LNCAP (cell line): ENCODE measurements around the gene SNRPD1.

ENCODE experiments used
- TF ChIP-seq, protein P1 (sequence below): fragments of 450-650 bp; IDR thresholded peaks from 2 replicates; pipeline ENCODE4 v1.5.1; 2017; ENCODE audit warnings: mild to moderate bottlenecking

The SNRPD1 gene

DNA sequence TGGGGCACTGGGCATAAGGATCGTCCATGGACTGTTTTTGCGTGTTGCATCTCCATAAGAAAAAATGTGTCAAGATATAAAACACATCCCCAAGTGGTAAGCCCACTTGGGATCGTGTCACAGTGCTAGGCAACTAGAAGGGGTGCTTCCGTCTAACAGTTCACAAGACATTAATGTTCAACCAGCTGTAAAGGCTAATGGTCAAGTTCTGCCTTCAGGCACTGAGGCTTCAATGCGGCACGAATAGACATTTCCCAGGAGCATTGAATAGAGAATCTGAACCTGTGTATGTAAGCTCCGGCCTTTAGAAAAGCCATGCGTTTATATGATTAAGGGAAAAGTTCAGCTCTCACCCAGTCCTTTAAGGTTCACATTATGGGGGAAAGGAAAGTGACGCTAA lies 50.5 kb downstream of the SNRPD1 start:
- TF ChIP-seq, protein P1, sequence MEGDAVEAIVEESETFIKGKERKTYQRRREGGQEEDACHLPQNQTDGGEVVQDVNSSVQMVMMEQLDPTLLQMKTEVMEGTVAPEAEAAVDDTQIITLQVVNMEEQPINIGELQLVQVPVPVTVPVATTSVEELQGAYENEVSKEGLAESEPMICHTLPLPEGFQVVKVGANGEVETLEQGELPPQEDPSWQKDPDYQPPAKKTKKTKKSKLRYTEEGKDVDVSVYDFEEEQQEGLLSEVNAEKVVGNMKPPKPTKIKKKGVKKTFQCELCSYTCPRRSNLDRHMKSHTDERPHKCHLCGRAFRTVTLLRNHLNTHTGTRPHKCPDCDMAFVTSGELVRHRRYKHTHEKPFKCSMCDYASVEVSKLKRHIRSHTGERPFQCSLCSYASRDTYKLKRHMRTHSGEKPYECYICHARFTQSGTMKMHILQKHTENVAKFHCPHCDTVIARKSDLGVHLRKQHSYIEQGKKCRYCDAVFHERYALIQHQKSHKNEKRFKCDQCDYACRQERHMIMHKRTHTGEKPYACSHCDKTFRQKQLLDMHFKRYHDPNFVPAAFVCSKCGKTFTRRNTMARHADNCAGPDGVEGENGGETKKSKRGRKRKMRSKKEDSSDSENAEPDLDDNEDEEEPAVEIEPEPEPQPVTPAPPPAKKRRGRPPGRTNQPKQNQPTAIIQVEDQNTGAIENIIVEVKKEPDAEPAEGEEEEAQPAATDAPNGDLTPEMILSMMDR, result no peak

DNA sequence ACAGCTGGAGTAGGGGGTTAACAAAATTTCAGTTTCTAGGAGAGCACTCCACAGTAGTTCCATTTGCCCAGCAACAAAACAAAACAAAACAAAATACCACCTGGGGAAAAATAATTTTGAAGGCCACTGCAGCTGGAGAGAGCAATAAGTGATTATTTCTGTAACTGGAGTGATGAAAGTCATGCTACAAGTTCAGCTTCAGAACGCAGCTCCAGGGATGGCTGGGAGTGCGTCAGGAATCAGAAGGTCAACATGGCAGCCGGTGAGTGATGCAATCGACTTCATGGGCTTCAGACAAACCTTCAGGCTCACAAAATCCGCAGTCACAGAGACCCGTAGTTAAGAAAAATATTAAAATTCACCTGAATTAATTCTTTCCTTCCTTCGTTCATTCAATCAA lies 51.5 kb downstream of the SNRPD1 start:
- TF ChIP-seq, protein P1, result no peak

- TF ChIP-seq, protein P1, result no peak
Measured at GRCh38 chr18:21664069-21664468, 52.0 kb downstream of the SNRPD1 start.

DNA sequence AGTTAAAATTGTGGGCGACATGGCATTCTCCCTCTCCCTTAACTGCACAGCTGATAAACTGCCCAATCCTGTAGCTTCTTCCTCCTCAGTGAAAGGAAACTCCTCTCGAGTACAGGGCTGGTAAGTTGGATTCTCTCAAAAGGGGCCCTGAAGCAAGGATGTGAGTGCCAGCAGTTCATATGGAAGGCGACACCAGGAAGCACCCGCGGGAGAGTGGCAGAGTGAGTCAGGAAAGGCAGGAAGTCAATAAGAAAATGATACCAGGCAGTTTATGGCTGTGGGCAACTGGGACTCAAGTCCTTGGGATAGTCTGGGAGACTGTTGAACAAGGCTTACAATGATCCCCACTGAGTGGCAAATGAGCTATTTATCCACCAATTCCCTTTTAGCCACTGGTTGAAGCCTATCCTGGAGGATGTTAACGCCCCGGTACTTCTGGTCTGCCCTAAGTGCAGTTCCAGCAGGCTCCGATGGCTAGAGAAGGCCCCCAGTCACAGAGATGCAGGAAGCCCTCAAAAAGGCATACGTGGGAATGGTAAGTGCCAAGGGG lies 57.7 kb downstream of the SNRPD1 start:
- TF ChIP-seq, protein P1, result no peak

GRCh38 chr18:21672521-21673267 lies 60.6 kb downstream of the SNRPD1 start:
- TF ChIP-seq, protein P1, result no peak

DNA sequence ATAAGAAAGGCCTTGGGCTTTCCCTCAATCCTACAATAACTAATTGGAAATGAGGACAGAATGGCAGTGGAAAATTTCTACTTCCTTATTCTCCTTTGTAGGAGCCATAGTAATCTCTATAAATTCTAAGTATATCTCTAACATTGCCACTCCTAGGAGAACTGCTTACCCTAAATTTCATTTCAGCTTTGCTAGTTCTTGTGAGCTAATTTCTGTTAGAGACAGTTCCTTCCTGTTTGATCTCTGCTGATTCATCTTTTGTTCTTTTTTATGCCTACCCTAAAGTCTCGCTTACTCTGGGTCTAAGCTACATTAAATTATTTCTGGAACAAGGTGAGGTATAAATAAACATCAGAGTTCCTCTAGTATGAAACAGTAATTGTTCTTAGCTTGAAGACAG lies 66.7 kb downstream of the SNRPD1 start:
- TF ChIP-seq, protein P1, result no peak

DNA sequence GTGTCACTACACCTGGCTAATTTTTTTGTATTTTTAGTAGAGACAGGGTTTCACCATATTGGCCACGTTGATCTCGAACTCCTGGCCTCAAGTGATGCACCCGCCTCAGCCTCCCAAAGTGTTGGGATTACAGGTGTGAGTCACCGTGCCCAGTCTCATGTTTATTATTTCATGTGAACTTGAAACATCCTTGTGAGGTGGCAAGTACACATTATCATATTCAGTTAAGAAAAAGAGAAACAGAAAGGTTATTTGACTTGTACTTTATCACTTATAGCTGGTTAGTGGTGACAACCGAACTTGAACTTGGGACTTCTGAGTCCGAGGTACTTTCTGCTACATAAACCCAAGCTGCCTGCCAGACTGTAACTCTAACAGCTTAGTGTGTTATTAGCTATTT lies 68.0 kb downstream of the SNRPD1 start:
- TF ChIP-seq, protein P1, result no peak
